Ovary (tissue), 9 donors: ENCODE measurements around the gene NOL7. TPM values are rescaled to one million over a fixed set of nuclear protein-coding genes. Genes with fewer than 3 reads are reported as not detected.

Experiments used
- DNase-seq, 5 donors: peaks; one replicate each; pipeline ENCODE4 v3.0.0-alpha.2; 2019 to 2020
- H3K27ac ChIP-seq, 2 donors: fragments of 200-600 bp; one replicate each; pipeline versions ENCODE4 v1.5.1 to v1.8.0; 2019 to 2022
- H3K27me3 ChIP-seq: fragments of 200-600 bp; one replicate; pipeline ENCODE4 v1.8.0; 2022
- H3K36me3 ChIP-seq: fragments of 200-600 bp; sonication (generic); one replicate; pipeline ENCODE4 v1.5.1; 2019
- H3K4me1 ChIP-seq: one replicate; pipeline ENCODE4 v1.8.1; 2013; ENCODE audit warnings: mild to moderate bottlenecking, moderate library complexity; ENCODE audit not compliant: insufficient read depth
- H3K4me3 ChIP-seq: fragments of 200-600 bp; sonication (generic); one replicate; pipeline ENCODE4 v1.5.1; 2017
- H3K9me3 ChIP-seq, 2 donors: fragments of 200-600 bp in 1 of 2; sonication (generic) in 1 of 2; one replicate each; pipeline versions ENCODE4 v1.5.1 to v1.8.1; 2013 to 2019; ENCODE audit warnings: mild to moderate bottlenecking in 1 of 2, moderate library complexity in 1 of 2
- CTCF ChIP-seq, 3 donors: fragments of 450-650 bp in 2 of 3; fragments of 200-600 bp in 1 of 3; IDR thresholded peaks; one replicate each; pipeline versions ENCODE4 v1.5.1 to v1.8.0; 2016 to 2022; ENCODE audit warnings: antibody characterized with exemption in 3 of 3, mild to moderate bottlenecking in 1 of 3
- EP300 ChIP-seq: sonication (generic); formaldehyde crosslinking; IDR thresholded peaks from one replicate; pipeline ENCODE4 v1.6.1; 2017; ENCODE audit warnings: antibody characterized with exemption
- POLR2A ChIP-seq: fragments of 450-650 bp; IDR thresholded peaks from one replicate; pipeline ENCODE4 v1.6.1; 2017; ENCODE audit warnings: antibody characterized with exemption, mild to moderate bottlenecking, moderate library complexity
- WGBS, 3 donors: extraction: QIAGEN DNeasy Blood & Tissue Kit in 1 of 3; methylation state at CpG; one replicate each; pipeline versions ENCODE4 v1.1.5 to v1.1.7; 2013 to 2017; 5-methylcytosine and 5-hydroxymethylcytosine counted together
- intact Hi-C, 4 donors: fragments of 100-400 bp; cut with DNase I; formaldehyde crosslinking; loops; one replicate each; pipeline versions ENCODE4 v1.11.0 to v1.15.1; 2022 to 2023
- polyA plus RNA-seq, 2 donors: library from polyadenylated mRNA; stranded (reverse); fragments of 200-250 nt in 1 of 2; fragments of 350-450 nt in 1 of 2; fragmentation: Illumina TruSeq in 1 of 2; extraction: RNeasy Lipid Tissue Mini Kit (QIAGEN cat#74804) in 1 of 2; gene quantifications; one replicate each; pipeline ENCODE4 v1.2.3, GENCODE V29; 2013 to 2014
- total RNA-seq, 7 donors: library from RNA; depleted of rRNA in 2 of 7; stranded (reverse); fragments of >200 nt in 2 of 7; fragmentation: NEBNext Ultra II Directional in 3 of 7; extraction: Animal tissue kit (Norgen Biotek cat#: 25700) in 3 of 7; gene quantifications; one replicate each; pipeline versions ENCODE4 v1.1.0 to v1.2.4, GENCODE V29; 2016 to 2023
- donor health status: DM: no; HTN: no; CAD: no; lungs with moderate emphysema.
- donor health status: DM: no; HTN: no; CAD: no.
- donor health status: Bipolar disorder and iron deficiency.
- donor health status: DM: yes; HTN: yes; CAD: no.
- donor health status: DM: no; HTN: no; CAD: no.
- donor health status: DM: yes; HTN: yes; CAD: no.

Gene NOL7
- total and polyA plus RNA-seq, 9 donors = 49.3 to 77.7 (median 62.6) TPM

GRCh38 chr6:13600036-13600435 lies 15.1 kb upstream of the NOL7 start:
- intact Hi-C loops = no loop called here
- H3K9me3 ChIP-seq = no peaks in the 10 kb centered on the region
- TF ChIP-seq EP300 = no peak
- no peak for TF ChIP-seq POLR2A
- TF ChIP-seq CTCF (IDR thresholded peaks at IDR 0.05) = no peak
- H3K4me3 ChIP-seq = no peak overlapping the region
- no peak for DNase-seq
- H3K36me3 ChIP-seq = no peaks in the 10 kb centered on the region
- H3K27ac ChIP-seq = no peak overlapping the region
- H3K27me3 ChIP-seq = no peaks in the 10 kb centered on the region
- H3K4me1 ChIP-seq = no peaks in the 10 kb centered on the region
- WGBS, 3 donors = 93 to 94% (median 94%) methylated on average over 6 of the region's 6 CpGs

- H3K27ac ChIP-seq = no peak overlapping the region
- H3K9me3 ChIP-seq = no peaks in the 10 kb centered on the region
- H3K4me3 ChIP-seq = no peak overlapping the region
- TF ChIP-seq EP300 = no peak
- no peak for TF ChIP-seq POLR2A
- no peak for TF ChIP-seq CTCF (IDR thresholded peaks at IDR 0.05)
- DNase-seq = no peak
- H3K36me3 ChIP-seq = no peaks in the 10 kb centered on the region
- 90 to 94% (median 90%) methylated on average over 4 of the region's 4 CpGs for WGBS, 3 donors
- no peaks in the 10 kb centered on the region for H3K4me1 ChIP-seq
- H3K27me3 ChIP-seq = no peaks in the 10 kb centered on the region
- intact Hi-C loops = no loop called here
Observed at GRCh38 chr6:13604135-13604534, 11.0 kb upstream of the NOL7 start.

GRCh38 chr6:13604546-13605416 lies 10.4 kb upstream of the NOL7 start:
- intact Hi-C loops = no loop called here
- no peak for DNase-seq
- Histone ChIP-seq H3K4me1 (no peaks in the 10 kb centered on the region), H3K27me3 (no peaks in the 10 kb centered on the region), H3K27ac (no peak overlapping the region), H3K36me3 (no peaks in the 10 kb centered on the region), H3K9me3 (no peaks in the 10 kb centered on the region), H3K4me3 (no peak overlapping the region)
- TF ChIP-seq POLR2A = no peak
- TF ChIP-seq CTCF (IDR thresholded peaks at IDR 0.05) = no peak
- TF ChIP-seq EP300 = no peak
- WGBS, 3 donors = 83 to 84% (median 84%) methylated on average over 2 of the region's 2 CpGs

GRCh38 chr6:13605634-13606033 lies 9.5 kb upstream of the NOL7 start:
- H3K4me3 ChIP-seq = no peak overlapping the region
- no peaks in the 10 kb centered on the region for H3K36me3 ChIP-seq
- TF ChIP-seq EP300 (no peak), POLR2A (no peak), CTCF (IDR thresholded peaks at IDR 0.05) (no peak)
- no peak overlapping the region for H3K27ac ChIP-seq
- H3K9me3 ChIP-seq = no peaks in the 10 kb centered on the region
- no peaks in the 10 kb centered on the region for H3K27me3 ChIP-seq
- no peak for DNase-seq
- 92 to 94% (median 94%) methylated on average over 4 of the region's 4 CpGs for WGBS, 3 donors
- no peaks in the 10 kb centered on the region for H3K4me1 ChIP-seq
- intact Hi-C loops = no loop called here
